Neutrophil (primary cell): ENCODE measurements around the gene MYLK4.

Source experiments
- H3K27ac ChIP-seq: fragments of 200-600 bp; sonication (generic); 2 replicates; pipeline ENCODE4 v1.5.1; 2016; ENCODE audit warnings: mild to moderate bottlenecking, moderate library complexity
- H3K27me3 ChIP-seq: fragments of 200-600 bp; sonication (generic); 2 replicates; pipeline ENCODE4 v1.6.0; 2016; ENCODE audit warnings: mild to moderate bottlenecking
- H3K36me3 ChIP-seq: fragments of 200-600 bp; sonication (generic); 2 replicates; pipeline ENCODE4 v1.5.1; 2017
- H3K4me1 ChIP-seq, 2 experiments: fragments of 200-600 bp in 1 of 2; sonication (generic) in 1 of 2; 1 replicate in 1 of 2; 2 replicates in 1 of 2; pipeline versions ENCODE4 v1.5.1 to v1.6.1; 2013 to 2016; ENCODE audit warnings: low read depth in 1 of 2, low read length in 1 of 2, mild to moderate bottlenecking in 1 of 2, moderate library complexity in 1 of 2; ENCODE audit not compliant: control insufficient read depth in 1 of 2, insufficient read depth in 1 of 2
- H3K4me3 ChIP-seq, 2 experiments: fragments of 200-600 bp in 1 of 2; sonication (generic) in 1 of 2; 1 replicate in 1 of 2; 2 replicates in 1 of 2; pipeline ENCODE4 v1.5.1; 2013 to 2016; ENCODE audit warnings: low read depth in 1 of 2, low read length in 1 of 2, mild to moderate bottlenecking in 1 of 2, moderate library complexity in 1 of 2
- H3K9me3 ChIP-seq: fragments of 200-600 bp; sonication (generic); 2 replicates; pipeline ENCODE4 v1.5.1; 2016
- TF ChIP-seq, protein P1 (sequence below): fragments of 200-600 bp; sonication (generic); IDR thresholded peaks from 2 replicates; pipeline ENCODE4 v1.5.1; 2016; ENCODE audit warnings: antibody characterized with exemption

The MYLK4 gene

DNA sequence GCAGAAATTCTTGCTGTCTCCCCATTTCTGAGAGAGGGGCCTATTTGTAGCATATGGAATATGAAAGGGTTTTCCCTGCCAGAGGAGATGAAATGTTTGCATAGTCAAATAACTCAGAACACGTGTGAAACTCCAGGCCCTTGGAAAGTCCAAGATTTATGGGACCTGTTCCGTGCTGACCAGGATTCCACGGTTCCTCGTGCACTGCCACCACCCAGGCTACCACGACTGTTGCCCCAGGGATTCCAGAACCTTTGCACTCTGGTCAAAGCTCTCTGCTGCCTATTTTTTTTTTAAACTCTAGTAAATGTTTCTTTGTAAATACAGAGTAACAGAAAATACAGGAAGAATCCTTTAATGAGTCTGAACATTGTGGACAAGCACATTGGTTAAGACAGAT is 35.0 kb downstream of the MYLK4 start:
- H3K9me3 ChIP-seq: no peaks in the 10 kb centered on the region
- H3K27ac ChIP-seq: no peak overlapping the region
- peaks cover 0 to 6% of the 10 kb centered on the region in 2 experiments for H3K4me1 ChIP-seq
- H3K4me3 ChIP-seq: no peak overlapping the region
- H3K27me3 ChIP-seq: no peaks in the 10 kb centered on the region
- TF ChIP-seq, protein P1, sequence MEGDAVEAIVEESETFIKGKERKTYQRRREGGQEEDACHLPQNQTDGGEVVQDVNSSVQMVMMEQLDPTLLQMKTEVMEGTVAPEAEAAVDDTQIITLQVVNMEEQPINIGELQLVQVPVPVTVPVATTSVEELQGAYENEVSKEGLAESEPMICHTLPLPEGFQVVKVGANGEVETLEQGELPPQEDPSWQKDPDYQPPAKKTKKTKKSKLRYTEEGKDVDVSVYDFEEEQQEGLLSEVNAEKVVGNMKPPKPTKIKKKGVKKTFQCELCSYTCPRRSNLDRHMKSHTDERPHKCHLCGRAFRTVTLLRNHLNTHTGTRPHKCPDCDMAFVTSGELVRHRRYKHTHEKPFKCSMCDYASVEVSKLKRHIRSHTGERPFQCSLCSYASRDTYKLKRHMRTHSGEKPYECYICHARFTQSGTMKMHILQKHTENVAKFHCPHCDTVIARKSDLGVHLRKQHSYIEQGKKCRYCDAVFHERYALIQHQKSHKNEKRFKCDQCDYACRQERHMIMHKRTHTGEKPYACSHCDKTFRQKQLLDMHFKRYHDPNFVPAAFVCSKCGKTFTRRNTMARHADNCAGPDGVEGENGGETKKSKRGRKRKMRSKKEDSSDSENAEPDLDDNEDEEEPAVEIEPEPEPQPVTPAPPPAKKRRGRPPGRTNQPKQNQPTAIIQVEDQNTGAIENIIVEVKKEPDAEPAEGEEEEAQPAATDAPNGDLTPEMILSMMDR: no peak
- no peaks in the 10 kb centered on the region for H3K36me3 ChIP-seq

DNA sequence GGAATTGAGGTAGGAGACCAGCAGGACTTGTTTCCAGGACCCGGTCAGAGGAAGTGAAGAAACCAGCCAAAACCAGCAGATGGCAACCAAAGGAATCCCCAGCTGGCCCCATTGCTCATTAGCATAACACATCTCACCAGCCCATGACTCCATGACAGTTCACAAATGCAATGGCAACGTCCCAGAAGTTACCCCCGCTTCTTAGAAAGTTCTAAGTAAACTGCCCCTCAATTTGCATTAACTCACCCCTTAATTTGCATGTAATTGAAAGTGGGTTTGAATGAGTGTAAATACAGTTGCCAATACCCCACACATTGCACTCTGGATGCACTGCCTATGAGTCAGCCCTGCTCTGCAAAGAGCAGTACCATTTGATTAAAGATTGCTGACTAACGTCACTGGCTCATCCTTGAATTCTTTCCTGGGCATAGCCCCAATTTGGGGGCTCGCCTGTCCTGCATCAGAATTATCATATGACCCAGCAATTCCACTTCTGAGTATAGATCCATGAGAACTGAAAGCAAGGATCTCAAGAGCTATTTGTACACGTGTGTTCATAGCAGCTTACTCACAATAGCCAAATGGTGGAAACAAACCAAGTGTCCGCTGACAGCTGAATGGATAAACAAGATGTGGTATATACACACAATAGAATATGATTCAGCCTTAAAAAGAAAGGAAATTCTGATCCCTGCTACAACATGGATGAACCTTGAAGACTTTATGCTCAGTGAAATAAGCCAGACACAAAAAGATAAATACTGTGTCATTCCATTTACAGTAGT is 36.4 kb downstream of the MYLK4 start:
- TF ChIP-seq, protein P1: no peak
- H3K36me3 ChIP-seq: no peaks in the 10 kb centered on the region
- H3K4me3 ChIP-seq: no peak overlapping the region
- peaks cover 0 to 6% of the 10 kb centered on the region in 2 experiments for H3K4me1 ChIP-seq
- H3K27me3 ChIP-seq: no peaks in the 10 kb centered on the region
- H3K27ac ChIP-seq: no peak overlapping the region
- no peaks in the 10 kb centered on the region for H3K9me3 ChIP-seq

DNA sequence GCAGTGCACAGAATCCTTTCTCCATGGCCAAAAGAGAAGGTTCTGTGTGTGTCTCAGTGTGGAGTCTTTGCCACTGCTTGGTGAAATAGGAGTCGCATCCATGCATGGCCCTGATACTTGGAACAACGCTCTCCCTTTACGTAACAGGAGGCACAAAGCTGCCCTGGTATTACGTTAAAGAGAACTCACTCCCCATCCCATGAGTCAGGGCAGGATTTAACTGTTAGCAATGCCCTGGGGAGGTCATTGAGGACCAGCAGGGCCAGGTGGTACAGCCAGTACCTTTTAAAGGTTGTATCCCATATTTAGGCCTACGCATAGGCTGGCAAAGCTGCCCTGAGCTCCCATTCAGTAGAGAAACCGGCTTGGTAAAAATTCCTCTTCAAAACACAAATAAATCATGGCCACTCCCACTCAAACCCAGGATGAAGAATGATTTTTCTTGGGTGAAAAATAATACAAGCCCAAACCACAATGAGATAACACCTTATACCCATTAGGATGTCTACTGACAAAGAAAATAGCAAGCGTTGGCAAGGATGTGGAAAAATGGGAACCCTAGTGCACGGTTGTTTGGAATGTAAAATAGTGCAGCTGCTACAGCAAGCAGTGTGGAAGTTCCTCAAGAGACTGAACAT is 37.1 kb downstream of the MYLK4 start:
- TF ChIP-seq, protein P1: no peak
- H3K9me3 ChIP-seq: no peaks in the 10 kb centered on the region
- H3K36me3 ChIP-seq: no peaks in the 10 kb centered on the region
- no peak overlapping the region for H3K27ac ChIP-seq
- no peaks in the 10 kb centered on the region for H3K27me3 ChIP-seq
- no peak overlapping the region for H3K4me3 ChIP-seq
- peaks cover 0 to under 1% of the 10 kb centered on the region in 2 experiments for H3K4me1 ChIP-seq

GRCh38 chr6:2712102-2712501 is 38.6 kb downstream of the MYLK4 start:
- Histone ChIP-seq H3K4me3 (no peak overlapping the region), H3K27me3 (no peaks in the 10 kb centered on the region), H3K9me3 (no peaks in the 10 kb centered on the region), H3K27ac (no peak overlapping the region), H3K36me3 (no peaks in the 10 kb centered on the region), H3K4me1 (no peaks in the 10 kb centered on the region)
- TF ChIP-seq, protein P1: no peak

GRCh38 chr6:2710412-2710811 is 40.3 kb downstream of the MYLK4 start:
- Histone ChIP-seq H3K4me3 (no peak overlapping the region), H3K27ac (no peak overlapping the region), H3K9me3 (no peaks in the 10 kb centered on the region), H3K36me3 (no peaks in the 10 kb centered on the region), H3K4me1 (no peaks in the 10 kb centered on the region), H3K27me3 (no peaks in the 10 kb centered on the region)
- TF ChIP-seq, protein P1: no peak
